MM.1S (cell line): ENCODE results near the gene RASL10A.

Experiments used
- EZH2 ChIP-seq: fragments of 300-600 bp; sonication (generic); optimal IDR thresholded peaks from 2 replicates; pipeline ENCODE3; 2017; ENCODE audit warnings: low read depth, mild to moderate bottlenecking, antibody characterized with exemption, low read length, mixed read lengths
- EZH2phosphoT487 ChIP-seq: fragments of 300-600 bp; sonication (generic); IDR thresholded peaks from 2 replicates; pipeline ENCODE4 v1.6.1; 2018; ENCODE audit warnings: antibody characterized with exemption, low read length
- TF ChIP-seq, protein P1 (sequence below): fragments of 300-600 bp; sonication (generic); IDR thresholded peaks from 2 replicates; pipeline ENCODE4 v1.5.1; 2016; ENCODE audit warnings: antibody characterized with exemption, low read length, mixed read lengths

GRCh38 chr22:29346659-29347058, 31.2 kb upstream of the RASL10A start:
- TF ChIP-seq, protein P1, sequence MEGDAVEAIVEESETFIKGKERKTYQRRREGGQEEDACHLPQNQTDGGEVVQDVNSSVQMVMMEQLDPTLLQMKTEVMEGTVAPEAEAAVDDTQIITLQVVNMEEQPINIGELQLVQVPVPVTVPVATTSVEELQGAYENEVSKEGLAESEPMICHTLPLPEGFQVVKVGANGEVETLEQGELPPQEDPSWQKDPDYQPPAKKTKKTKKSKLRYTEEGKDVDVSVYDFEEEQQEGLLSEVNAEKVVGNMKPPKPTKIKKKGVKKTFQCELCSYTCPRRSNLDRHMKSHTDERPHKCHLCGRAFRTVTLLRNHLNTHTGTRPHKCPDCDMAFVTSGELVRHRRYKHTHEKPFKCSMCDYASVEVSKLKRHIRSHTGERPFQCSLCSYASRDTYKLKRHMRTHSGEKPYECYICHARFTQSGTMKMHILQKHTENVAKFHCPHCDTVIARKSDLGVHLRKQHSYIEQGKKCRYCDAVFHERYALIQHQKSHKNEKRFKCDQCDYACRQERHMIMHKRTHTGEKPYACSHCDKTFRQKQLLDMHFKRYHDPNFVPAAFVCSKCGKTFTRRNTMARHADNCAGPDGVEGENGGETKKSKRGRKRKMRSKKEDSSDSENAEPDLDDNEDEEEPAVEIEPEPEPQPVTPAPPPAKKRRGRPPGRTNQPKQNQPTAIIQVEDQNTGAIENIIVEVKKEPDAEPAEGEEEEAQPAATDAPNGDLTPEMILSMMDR: no peak
- TF ChIP-seq EZH2 (no peak), EZH2phosphoT487 (no peak)
